GM21737 (cell line): Measurements from ENCODE around the gene TUBB6.

Experiments used
- ATAC-seq: cut with Tn5 transposase; IDR thresholded peaks from one replicate; pipeline ENCODE4 v1.9.1; 2021; ENCODE audit warnings: mild to moderate bottlenecking, moderate library complexity; ENCODE audit not compliant: unreplicated experiment

TUBB6 gene

GRCh38 chr18:12307701-12308385 is at the start of gene TUBB6:
TUBB6 (plus strand) TSS chr18:12308241; CDS start chr18:12308293, 52 bp downstream.
- ATAC-seq: peak; percentile 52

- ATAC-seq: no peak
Measured at GRCh38 chr18:12258719-12259705, 49.0 kb upstream of the TUBB6 start.

- no peak for ATAC-seq
Measured at GRCh38 chr18:12262748-12263147, 45.3 kb upstream of the TUBB6 start.

- no peak for ATAC-seq
Measured at GRCh38 chr18:12264864-12265263, 43.2 kb upstream of the TUBB6 start.

GRCh38 chr18:12271376-12272235 is 36.4 kb upstream of the TUBB6 start:
- ATAC-seq: peak; percentile 87

- no peak for ATAC-seq
Measured at GRCh38 chr18:12274793-12275192, 33.2 kb upstream of the TUBB6 start.

GRCh38 chr18:12276736-12277554 is 31.1 kb upstream of the TUBB6 start:
- ATAC-seq: no peak

- no peak for ATAC-seq
Measured at GRCh38 chr18:12278215-12278671, 29.8 kb upstream of the TUBB6 start.

- ATAC-seq: no peak
Measured at GRCh38 chr18:12278741-12279682, 29.0 kb upstream of the TUBB6 start.

- ATAC-seq: no peak
Measured at GRCh38 chr18:12279781-12280531, 28.1 kb upstream of the TUBB6 start.

GRCh38 chr18:12281861-12282260 is 26.2 kb upstream of the TUBB6 start:
- no peak for ATAC-seq

- ATAC-seq: no peak
Measured at GRCh38 chr18:12282442-12283039, 25.5 kb upstream of the TUBB6 start.

GRCh38 chr18:12283256-12283655 is 24.8 kb upstream of the TUBB6 start:
- ATAC-seq: no peak

- ATAC-seq: no peak
Measured at GRCh38 chr18:12283666-12284065, 24.4 kb upstream of the TUBB6 start.

GRCh38 chr18:12287131-12287681 is 20.8 kb upstream of the TUBB6 start:
- no peak for ATAC-seq

- no peak for ATAC-seq
Measured at GRCh38 chr18:12287684-12288402, 20.2 kb upstream of the TUBB6 start.

- no peak for ATAC-seq
Measured at GRCh38 chr18:12288403-12288755, 19.7 kb upstream of the TUBB6 start.
